HL-60 (cell line): ENCODE results near the gene AKR1B15.
"Not testable (repeated sequence)": the region's sequence is repeated elsewhere in the genome, so short reads cannot be mapped to it uniquely, and the experiment has no call there.

Experiments
- DNase-seq, 2 experiments: peaks; one replicate each; pipeline ENCODE4 v3.0.0-alpha.2; 2010 to 2020; ENCODE audit warnings: low read depth in 1 of 2, low spot score in 1 of 2
- H3K27ac ChIP-seq: fragments of 250-450 bp; sonication (Bioruptor Pico); replicated peaks from 2 replicates; pipeline ENCODE4 v1.5.1; 2020; ENCODE audit warnings: mild to moderate bottlenecking, moderate library complexity
- H3K27me3 ChIP-seq: fragments of 250-450 bp; sonication (Bioruptor Pico); 2 replicates; pipeline ENCODE4 v1.5.1; 2021; ENCODE audit warnings: mild to moderate bottlenecking, moderate library complexity; ENCODE audit not compliant: insufficient read depth, poor library complexity, severe bottlenecking
- H3K4me3 ChIP-seq: replicated peaks from 2 replicates; pipeline ENCODE4 v1.5.1; 2011; ENCODE audit warnings: mild to moderate bottlenecking, control low read depth, low read length; ENCODE audit not compliant: insufficient read depth
- CTCF ChIP-seq: IDR thresholded peaks from one replicate; pipeline ENCODE4 v1.5.1; 2011; ENCODE audit warnings: low read length, control low read depth, inconsistent platforms; ENCODE audit not compliant: insufficient read depth
- GABPA ChIP-seq: IDR thresholded peaks from 2 replicates; pipeline ENCODE4 v1.6.1; 2012; ENCODE audit warnings: low read depth
- POLR2AphosphoS5 ChIP-seq: IDR thresholded peaks from 2 replicates; pipeline ENCODE4 v1.6.1; 2012; ENCODE audit warnings: low read depth
- REST ChIP-seq: IDR thresholded peaks from 2 replicates; pipeline ENCODE4 v1.6.1; 2012; ENCODE audit warnings: low read depth; ENCODE audit not compliant: insufficient replicate concordance
- SPI1 ChIP-seq: IDR thresholded peaks from 2 replicates; pipeline ENCODE4 v1.6.1; 2012; ENCODE audit warnings: low read depth, mild to moderate bottlenecking, borderline replicate concordance

The AKR1B15 gene

GRCh38 chr7:134558370-134558769 lies 9.5 kb downstream of the AKR1B15 start:
- Histone ChIP-seq H3K27me3 (no peaks in the 10 kb centered on the region), H3K27ac (no peak overlapping the region), H3K4me3 (no peak overlapping the region)
- DNase-seq: no peak
- no peak for TF ChIP-seq GABPA
- TF ChIP-seq CTCF: no peak
- no peak for TF ChIP-seq REST
- TF ChIP-seq POLR2AphosphoS5: no peak
- TF ChIP-seq SPI1: no peak

GRCh38 chr7:134561616-134562015 lies 12.7 kb downstream of the AKR1B15 start:
- not testable (repeated sequence) for H3K4me3 ChIP-seq, DNase-seq, H3K27ac ChIP-seq, H3K27me3 ChIP-seq

GRCh38 chr7:134562136-134562535 lies 13.2 kb downstream of the AKR1B15 start:
- H3K4me3 ChIP-seq: no peak overlapping the region
- H3K27ac ChIP-seq: no peak overlapping the region
- H3K27me3 ChIP-seq: no peaks in the 10 kb centered on the region
- TF ChIP-seq SPI1: no peak
- no peak for TF ChIP-seq GABPA
- TF ChIP-seq REST: no peak
- TF ChIP-seq CTCF: no peak
- TF ChIP-seq POLR2AphosphoS5: no peak
- no peak for DNase-seq

GRCh38 chr7:134563398-134563749 lies 14.5 kb downstream of the AKR1B15 start:
- not testable (repeated sequence) for DNase-seq, H3K27ac ChIP-seq, H3K4me3 ChIP-seq, H3K27me3 ChIP-seq

DNA sequence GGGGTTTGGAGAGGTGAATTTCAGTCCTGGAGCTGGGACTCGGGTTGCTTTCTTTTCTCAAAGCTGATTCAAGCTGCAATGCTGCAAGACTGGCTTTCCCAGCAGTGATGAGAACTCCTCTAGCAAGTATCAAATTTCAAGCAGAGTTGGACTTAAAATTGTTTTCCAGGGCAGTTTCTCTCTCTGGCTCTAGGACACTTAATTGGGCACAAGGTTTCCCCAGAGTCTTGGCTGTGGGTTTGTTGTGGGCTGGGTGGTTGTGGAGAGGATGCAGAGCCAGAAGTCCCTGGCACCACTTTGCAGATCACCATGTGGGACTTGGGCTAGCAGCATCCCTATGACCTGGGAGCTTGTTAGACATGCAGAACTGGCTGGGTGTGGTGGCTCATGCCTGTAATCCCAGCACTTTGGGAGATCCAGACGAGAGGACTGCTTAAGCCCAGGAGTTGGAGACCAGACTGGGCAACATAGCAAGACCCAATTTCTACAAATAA lies 16.8 kb downstream of the AKR1B15 start:
- DNase-seq: no peak
- TF ChIP-seq SPI1 (no peak), POLR2AphosphoS5 (no peak), REST (no peak), CTCF (no peak), GABPA (no peak)

More for the DNA sequence above, 16.8 kb downstream of the AKR1B15 start:
- H3K4me3 ChIP-seq: no peak overlapping the region
- H3K27me3 ChIP-seq: no peaks in the 10 kb centered on the region
- no peak overlapping the region for H3K27ac ChIP-seq
